Natural killer cell (primary cell): ENCODE results near the gene ABCA2. TPM values are rescaled to one million over a fixed set of nuclear protein-coding genes. Genes with fewer than 3 reads are reported as not detected.

Source experiments
- ATAC-seq, 3 donors: fragments of 150-1000 bp in 2 of 3; fragments of 200-7000 bp in 1 of 3; cut with Tn5 transposase; 1 replicate in 1 of 3; 2 replicates in 2 of 3; pipeline ENCODE4 v1.10.0; 2021; ENCODE audit warnings: mild to moderate bottlenecking in 2 of 3, moderate library complexity in 2 of 3
- DNase-seq, 2 donors: peaks; one replicate each; pipeline versions ENCODE4 v3.0.0 to v3.0.0-alpha.2; 2013 to 2021; ENCODE audit warnings: mixed read lengths in 1 of 2
- H3K27ac ChIP-seq: one replicate; pipeline ENCODE4 v1.5.1; 2013; ENCODE audit warnings: mild to moderate bottlenecking, low read length
- H3K27me3 ChIP-seq: one replicate; pipeline ENCODE4 v1.6.1; 2013; ENCODE audit warnings: low read length; ENCODE audit not compliant: control insufficient read depth, insufficient read depth
- H3K36me3 ChIP-seq: one replicate; pipeline ENCODE4 v1.6.1; 2013; ENCODE audit warnings: low read length; ENCODE audit not compliant: control insufficient read depth, insufficient read depth
- H3K4me1 ChIP-seq: one replicate; pipeline ENCODE4 v1.6.1; 2013; ENCODE audit warnings: low read length; ENCODE audit not compliant: control insufficient read depth, insufficient read depth
- H3K4me3 ChIP-seq: one replicate; pipeline ENCODE4 v1.5.1; 2013; ENCODE audit warnings: low read length
- H3K9me3 ChIP-seq: one replicate; pipeline ENCODE4 v1.6.1; 2013; ENCODE audit warnings: low read length; ENCODE audit not compliant: control insufficient read depth, insufficient read depth
- H3K27ac Mint-ChIP-seq, 2 donors: one replicate each; pipeline ENCODE4 v1.8.0; 2022; ENCODE audit warnings: mild to moderate bottlenecking in 2 of 2, mixed read lengths in 2 of 2, moderate library complexity in 1 of 2
- H3K27me3 Mint-ChIP-seq, 2 donors: one replicate each; pipeline ENCODE4 v1.8.0; 2022; ENCODE audit warnings: low read depth in 2 of 2, mixed read lengths in 2 of 2
- H3K36me3 Mint-ChIP-seq: one replicate; pipeline ENCODE4 v1.8.0; 2022; ENCODE audit warnings: mixed read lengths
- H3K4me1 Mint-ChIP-seq, 2 donors: one replicate each; pipeline ENCODE4 v1.8.0; 2022; ENCODE audit warnings: mixed read lengths in 2 of 2
- H3K4me3 Mint-ChIP-seq: one replicate; pipeline ENCODE4 v1.8.0; 2022; ENCODE audit warnings: mild to moderate bottlenecking, moderate library complexity, mixed read lengths
- H3K9me3 Mint-ChIP-seq, 2 donors: one replicate each; pipeline ENCODE4 v1.8.0; 2022; ENCODE audit warnings: mixed read lengths in 2 of 2
- WGBS: methylation state at CpG from one replicate; pipeline ENCODE4 v1.1.7; 2013; ENCODE audit warnings: missing lambda C conversion rate; ENCODE audit not compliant: insufficient coverage; 5-methylcytosine and 5-hydroxymethylcytosine counted together
- intact Hi-C: fragments of 100-400 bp; cut with micrococcal nuclease; formaldehyde crosslinking; loops from one replicate; pipeline ENCODE4 v1.14.2; 2022
- total RNA-seq, 4 donors: library from RNA; stranded (reverse); fragments of 120-200 nt in 1 of 4; gene quantifications; one replicate each; pipeline versions ENCODE4 v1.2.3 to v1.2.4, GENCODE V29; 2013 to 2022
- TF ChIP-seq, protein P1 (sequence below): fragments of 200-600 bp; IDR thresholded peaks from one replicate; pipeline ENCODE4 v1.8.0; 2022; ENCODE audit warnings: antibody characterized with exemption

Gene ABCA2
- total RNA-seq, 3 donors from 2014 or later (not counting 1 experiment from before 2014, with no cell fraction given): 356 to 416 (median 357) TPM

GRCh38 chr9:136960212-136960937 lies 67.7 kb downstream of the ABCA2 start:
- peaks cover 29 to 79% of the 10 kb centered on the region in 2 donors for H3K4me1 Mint-ChIP-seq
- Histone ChIP-seq H3K9me3 (no peaks in the 10 kb centered on the region), H3K4me1 (peaks cover 83% of the 10 kb centered on the region), H3K4me3 (no peak overlapping the region), H3K36me3 (no peaks in the 10 kb centered on the region), H3K27me3 (no peaks in the 10 kb centered on the region), H3K27ac (peak overlapping the region; percentile 90)
- TF ChIP-seq, protein P1, sequence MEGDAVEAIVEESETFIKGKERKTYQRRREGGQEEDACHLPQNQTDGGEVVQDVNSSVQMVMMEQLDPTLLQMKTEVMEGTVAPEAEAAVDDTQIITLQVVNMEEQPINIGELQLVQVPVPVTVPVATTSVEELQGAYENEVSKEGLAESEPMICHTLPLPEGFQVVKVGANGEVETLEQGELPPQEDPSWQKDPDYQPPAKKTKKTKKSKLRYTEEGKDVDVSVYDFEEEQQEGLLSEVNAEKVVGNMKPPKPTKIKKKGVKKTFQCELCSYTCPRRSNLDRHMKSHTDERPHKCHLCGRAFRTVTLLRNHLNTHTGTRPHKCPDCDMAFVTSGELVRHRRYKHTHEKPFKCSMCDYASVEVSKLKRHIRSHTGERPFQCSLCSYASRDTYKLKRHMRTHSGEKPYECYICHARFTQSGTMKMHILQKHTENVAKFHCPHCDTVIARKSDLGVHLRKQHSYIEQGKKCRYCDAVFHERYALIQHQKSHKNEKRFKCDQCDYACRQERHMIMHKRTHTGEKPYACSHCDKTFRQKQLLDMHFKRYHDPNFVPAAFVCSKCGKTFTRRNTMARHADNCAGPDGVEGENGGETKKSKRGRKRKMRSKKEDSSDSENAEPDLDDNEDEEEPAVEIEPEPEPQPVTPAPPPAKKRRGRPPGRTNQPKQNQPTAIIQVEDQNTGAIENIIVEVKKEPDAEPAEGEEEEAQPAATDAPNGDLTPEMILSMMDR: no peak
- ATAC-seq (peak; percentile 60 to 84 (median 61)), DNase-seq (peak in 1 of 2 donors; percentile 57)
- peaks cover 4 to 5% of the 10 kb centered on the region in 2 donors for H3K9me3 Mint-ChIP-seq
- WGBS: 32% methylated on average over 18 of the region's 19 CpGs
- peak overlapping the region; percentile 85 to 87 for H3K27ac Mint-ChIP-seq
- intact Hi-C loops: loop anchor here (1.0 kb wide), 1 partner anchor 40 kb away; no protein-coding TSS in a partner anchor
- H3K4me3 Mint-ChIP-seq: peak overlapping the region; percentile 79
- H3K36me3 Mint-ChIP-seq: no peaks in the 10 kb centered on the region
- no peaks in the 10 kb centered on the region for H3K27me3 Mint-ChIP-seq

GRCh38 chr9:136958898-136959850 lies 68.9 kb downstream of the ABCA2 start:
- peaks cover 73% of the 10 kb centered on the region for H3K4me1 ChIP-seq
- TF ChIP-seq, protein P1: no peak
- 53% methylated on average over 28 of the region's 28 CpGs for WGBS
- DNase-seq: no peak
- intact Hi-C loops: no loop called here
- Mint-ChIP-seq H3K4me1 (peaks cover 22 to 81% of the 10 kb centered on the region in 2 donors), H3K4me3 (peak overlapping the region; percentile 9), H3K36me3 (no peaks in the 10 kb centered on the region), H3K9me3 (peaks cover 4 to 5% of the 10 kb centered on the region in 2 donors), H3K27me3 (no peaks in the 10 kb centered on the region), H3K27ac (peak overlapping the region; percentile 85 to 87)
- H3K9me3 ChIP-seq: no peaks in the 10 kb centered on the region
- peak overlapping the region; percentile 90 for H3K27ac ChIP-seq
- H3K36me3 ChIP-seq: no peaks in the 10 kb centered on the region
- H3K27me3 ChIP-seq: no peaks in the 10 kb centered on the region
- peak in 1 of 3 donors; percentile 19 for ATAC-seq
- H3K4me3 ChIP-seq: no peak overlapping the region

DNA sequence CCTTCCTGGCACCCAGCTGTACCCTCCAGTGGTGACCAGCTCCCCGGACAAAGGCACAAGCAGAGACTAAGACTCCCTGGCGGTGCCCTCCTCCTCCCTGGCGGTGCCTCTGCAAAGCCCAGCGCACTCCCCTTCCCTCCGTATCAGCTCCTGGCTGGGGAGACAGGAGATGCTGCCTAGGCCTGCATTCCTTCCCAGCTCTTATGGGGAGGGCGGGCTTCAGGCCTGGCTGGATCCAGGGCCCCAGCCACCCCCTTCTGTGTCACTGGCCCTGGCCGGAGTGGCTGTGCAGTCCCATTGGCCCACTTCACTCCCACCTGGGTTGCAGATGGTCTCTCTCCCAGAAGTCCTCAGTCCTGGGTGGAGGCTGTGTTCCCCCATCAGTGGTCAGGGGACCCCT lies 69.6 kb downstream of the ABCA2 start:
- H3K36me3 ChIP-seq: no peaks in the 10 kb centered on the region
- ATAC-seq (no peak), DNase-seq (no peak)
- no peaks in the 10 kb centered on the region for H3K27me3 ChIP-seq
- peaks cover 66% of the 10 kb centered on the region for H3K4me1 ChIP-seq
- 97% methylated on average over 7 of the region's 7 CpGs for WGBS
- H3K4me1 Mint-ChIP-seq: peaks cover 22 to 80% of the 10 kb centered on the region in 2 donors
- peak overlapping the region; percentile 85 to 87 for H3K27ac Mint-ChIP-seq
- peak overlapping the region; percentile 90 for H3K27ac ChIP-seq
- no peaks in the 10 kb centered on the region for H3K36me3 Mint-ChIP-seq
- no peaks in the 10 kb centered on the region for H3K27me3 Mint-ChIP-seq
- TF ChIP-seq, protein P1: no peak
- H3K4me3 ChIP-seq: no peak overlapping the region
- no peak overlapping the region for H3K4me3 Mint-ChIP-seq
- peaks cover 4 to 5% of the 10 kb centered on the region in 2 donors for H3K9me3 Mint-ChIP-seq
- intact Hi-C loops: no loop called here
- no peaks in the 10 kb centered on the region for H3K9me3 ChIP-seq
